Measurements from ENCODE around the gene NFIA.

NFIA gene

GRCh38 chr1:61158591-61158990 lies 76.2 kb downstream of the NFIA start:
- DNase-seq, result peak in 1 of 5 experiments; percentile 21

GRCh38 chr1:61160526-61160925 lies 78.2 kb downstream of the NFIA start:
- peak in 1 of 5 experiments; percentile 13 for DNase-seq

- no peak for DNase-seq
Measured at GRCh38 chr1:61162520-61163258, 80.3 kb downstream of the NFIA start.

GRCh38 chr1:61163355-61163754 lies 81.0 kb downstream of the NFIA start:
- no peak for DNase-seq

- DNase-seq, result no peak
Measured at GRCh38 chr1:61165402-61165801, 83.0 kb downstream of the NFIA start.

- DNase-seq, result no peak
Measured at GRCh38 chr1:61167309-61167708, 84.9 kb downstream of the NFIA start.

GRCh38 chr1:61169045-61169444 lies 86.7 kb downstream of the NFIA start:
- DNase-seq, result no peak

- no peak for DNase-seq
Measured at GRCh38 chr1:61169634-61170033, 87.3 kb downstream of the NFIA start.

- DNase-seq, result peak in 1 of 5 experiments; percentile 7
Measured at GRCh38 chr1:61170328-61171238, 88.2 kb downstream of the NFIA start.

GRCh38 chr1:61171346-61171745 lies 89.0 kb downstream of the NFIA start:
- no peak for DNase-seq

GRCh38 chr1:61171974-61172373 lies 89.6 kb downstream of the NFIA start:
- DNase-seq, result no peak

GRCh38 chr1:61173118-61173517 lies 90.8 kb downstream of the NFIA start:
- no peak for DNase-seq

- peak in 1 of 5 experiments; percentile 28 for DNase-seq
Measured at GRCh38 chr1:61174060-61174795, 91.9 kb downstream of the NFIA start.

- no peak for DNase-seq
Measured at GRCh38 chr1:61175976-61176375, 93.6 kb downstream of the NFIA start.

- DNase-seq, result no peak
Measured at GRCh38 chr1:61181067-61182038, 99.0 kb downstream of the NFIA start.

GRCh38 chr1:61182049-61182448 lies 99.7 kb downstream of the NFIA start:
- no peak for DNase-seq

GRCh38 chr1:61182480-61182879 lies 100.1 kb downstream of the NFIA start:
- no peak for DNase-seq

- DNase-seq, result no peak
Measured at GRCh38 chr1:61183471-61184039, 101.2 kb downstream of the NFIA start.

- DNase-seq, result no peak
Measured at GRCh38 chr1:61184040-61184713, 101.8 kb downstream of the NFIA start.

GRCh38 chr1:61184714-61185106 lies 102.3 kb downstream of the NFIA start:
- DNase-seq, result no peak

GRCh38 chr1:61186753-61187152 lies 104.4 kb downstream of the NFIA start:
- DNase-seq, result no peak
